Lung (tissue), 12 donors: Measurements from ENCODE around the gene IGFALS. TPM values are rescaled to one million over a fixed set of nuclear protein-coding genes. Genes with fewer than 3 reads are reported as not detected.

Experiments used
- ATAC-seq: fragments of 200-7000 bp; cut with Tn5 transposase; one replicate; pipeline ENCODE4 v1.9.1; 2020; ENCODE audit warnings: moderate number of reproducible peaks; ENCODE audit not compliant: insufficient read depth, low FRiP score
- DNase-seq, 3 donors: peaks; one replicate each; pipeline ENCODE4 v3.0.0-alpha.2; 2013 to 2017
- H3K27ac ChIP-seq, 2 donors: one replicate each; pipeline ENCODE4 v1.5.1; 2013; ENCODE audit warnings: mild to moderate bottlenecking in 2 of 2, moderate library complexity in 2 of 2, control low read depth in 1 of 2, inconsistent platforms in 1 of 2, low read depth in 1 of 2, low read length in 1 of 2
- H3K27me3 ChIP-seq, 3 donors: one replicate each; pipeline ENCODE4 v1.5.1; 2013; ENCODE audit warnings: low read length in 2 of 3; ENCODE audit not compliant: control insufficient read depth in 3 of 3, insufficient read depth in 3 of 3
- H3K36me3 ChIP-seq, 4 donors: one replicate each; pipeline ENCODE4 v1.5.1; 2013; ENCODE audit warnings: low read length in 4 of 4, mild to moderate bottlenecking in 1 of 4, moderate library complexity in 1 of 4; ENCODE audit not compliant: control insufficient read depth in 4 of 4, insufficient read depth in 4 of 4
- H3K4me1 ChIP-seq, 5 donors: one replicate each; pipeline ENCODE4 v1.5.1; 2013; ENCODE audit warnings: low read length in 5 of 5, mild to moderate bottlenecking in 2 of 5, moderate library complexity in 1 of 5; ENCODE audit not compliant: control insufficient read depth in 5 of 5, insufficient read depth in 5 of 5
- H3K4me3 ChIP-seq: one replicate; pipeline ENCODE4 v1.5.1; 2013; ENCODE audit warnings: mild to moderate bottlenecking, control low read depth, moderate library complexity
- H3K9ac ChIP-seq, 2 donors: one replicate each; pipeline ENCODE4 v1.5.1; 2013; ENCODE audit warnings: low read length in 2 of 2, control low read depth in 1 of 2; ENCODE audit not compliant: insufficient read depth in 1 of 2
- H3K9me3 ChIP-seq, 4 donors: one replicate each; pipeline ENCODE4 v1.5.1; 2013; ENCODE audit warnings: low read length in 3 of 4, mild to moderate bottlenecking in 1 of 4, moderate library complexity in 1 of 4; ENCODE audit not compliant: control insufficient read depth in 4 of 4, insufficient read depth in 3 of 4
- CTCF ChIP-seq: IDR thresholded peaks from 2 replicates; pipeline ENCODE4 v1.5.1; 2012; ENCODE audit warnings: mild to moderate bottlenecking; ENCODE audit errors: control extremely low read depth, extremely low read depth
- WGBS, 2 donors: extraction: QIAGEN DNeasy Blood & Tissue Kit; methylation state at CpG; one replicate each; pipeline ENCODE4 v1.1.7; 2013; 5-methylcytosine and 5-hydroxymethylcytosine counted together
- polyA plus RNA-seq, 2 donors: library from polyadenylated mRNA; stranded (reverse); fragments of 200-250 nt; gene quantifications; one replicate each; pipeline ENCODE4 v1.2.1, GENCODE V29; 2013
- total RNA-seq, 2 donors: library from RNA; depleted of rRNA in 1 of 2; stranded (reverse); fragments of >200 nt in 1 of 2; gene quantifications; one replicate each; pipeline ENCODE4 v1.2.1, GENCODE V29; 2014 to 2021
- donor health status: control.
- donor health status: control.
- donor health status: Bipolar disorder and iron deficiency.
- donor health status: healthy.
- donor health status: DM: yes; HTN: yes; CAD: no.

IGFALS gene
- total and polyA plus RNA-seq, 4 donors: 1.2 to 4.4 (median 1.5) TPM

- no peaks in the 10 kb centered on the region for H3K27me3 ChIP-seq
- H3K9ac ChIP-seq: no peak overlapping the region
- H3K36me3 ChIP-seq: peaks cover 4 to 37% (median 13%) of the 10 kb centered on the region in 4 donors
- no peak overlapping the region for H3K27ac ChIP-seq
- H3K4me3 ChIP-seq: no peak overlapping the region
- DNase-seq (no peak), ATAC-seq (no peak)
- 78 to 88% methylated on average over 6 of the region's 6 CpGs for WGBS, 2 donors
- no peaks in the 10 kb centered on the region for H3K9me3 ChIP-seq
- peaks cover 0 to 14% (median 6%) of the 10 kb centered on the region in 5 donors for H3K4me1 ChIP-seq
- TF ChIP-seq CTCF: no peak
These were observed 12.8 kb downstream of the IGFALS start for GRCh38 chr16:1780677-1781072.

GRCh38 chr16:1779741-1780676 lies 13.5 kb downstream of the IGFALS start:
- TF ChIP-seq CTCF: no peak
- Histone ChIP-seq H3K36me3 (peaks cover 4 to 41% (median 13%) of the 10 kb centered on the region in 4 donors), H3K9ac (no peak overlapping the region), H3K9me3 (no peaks in the 10 kb centered on the region), H3K4me1 (peaks cover 0 to 14% (median 6%) of the 10 kb centered on the region in 5 donors), H3K27me3 (no peaks in the 10 kb centered on the region), H3K27ac (no peak overlapping the region), H3K4me3 (no peak overlapping the region)
- DNase-seq (no peak), ATAC-seq (no peak)
- WGBS, 2 donors: 84 to 87% methylated on average over 27 of the region's 27 CpGs

GRCh38 chr16:1779234-1779701 lies 14.2 kb downstream of the IGFALS start:
- 86 to 88% methylated on average over 8 of the region's 8 CpGs for WGBS, 2 donors
- no peak for ATAC-seq
- peaks cover 4 to 41% (median 13%) of the 10 kb centered on the region in 4 donors for H3K36me3 ChIP-seq

More at GRCh38 chr16:1779234-1779701, 14.2 kb downstream of the IGFALS start:
- Histone ChIP-seq H3K27ac (no peak overlapping the region), H3K9me3 (no peaks in the 10 kb centered on the region), H3K9ac (no peak overlapping the region), H3K4me1 (peaks cover 0 to 19% (median 6%) of the 10 kb centered on the region in 5 donors), H3K4me3 (no peak overlapping the region), H3K27me3 (no peaks in the 10 kb centered on the region)
- no peak for DNase-seq
- TF ChIP-seq CTCF: no peak
